Measurements from ENCODE around the gene ALDH3A1.
A peak's percentile ranks its signal among the peaks of the same experiment; 100 is the strongest.

The ALDH3A1 gene

DNA sequence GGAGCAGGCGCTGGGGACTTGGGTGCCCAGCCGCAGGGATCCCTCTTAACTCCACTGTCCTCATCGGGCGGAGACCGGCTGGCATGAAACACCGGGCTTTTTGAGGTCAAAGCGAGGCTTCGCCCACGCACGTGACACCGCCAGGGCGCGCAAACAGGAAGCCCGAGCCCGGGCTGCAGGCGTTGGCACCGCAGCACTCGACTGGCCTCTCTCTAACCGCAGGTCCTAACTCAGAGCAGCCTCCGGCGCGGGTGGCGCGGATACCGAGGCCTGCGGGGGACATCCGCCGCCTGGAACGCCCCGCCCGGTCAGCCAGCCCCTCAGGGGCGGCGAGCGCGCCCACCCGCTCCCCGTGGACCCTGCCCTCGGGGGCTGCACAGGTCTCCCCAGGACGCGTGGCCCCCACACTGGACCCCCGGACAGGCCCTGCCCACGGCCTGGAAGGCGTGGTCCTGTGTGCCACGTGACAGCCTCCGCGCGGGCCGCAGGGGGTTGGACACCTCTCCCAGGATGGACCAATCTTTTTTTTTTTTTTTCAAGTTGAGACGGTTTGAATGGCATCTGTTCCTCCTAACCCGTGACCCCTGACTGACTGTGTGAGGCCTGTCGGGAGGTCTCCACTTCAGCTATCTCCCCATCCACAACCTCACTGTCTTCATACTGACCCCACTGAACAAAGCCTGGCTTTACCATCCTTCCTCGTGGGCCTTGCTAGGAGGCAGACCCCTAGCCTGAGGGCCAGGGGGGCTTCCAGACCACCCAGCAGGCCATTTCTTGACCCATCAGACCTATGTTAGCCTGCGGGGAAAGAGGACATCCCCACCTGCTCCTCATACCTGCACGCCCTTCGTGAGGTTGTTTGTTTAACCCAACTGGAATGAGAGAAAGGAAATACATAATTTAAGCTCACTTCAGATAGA lies 23.3 kb downstream of the ALDH3A1 start:
- TF ChIP-seq, protein P1, sequence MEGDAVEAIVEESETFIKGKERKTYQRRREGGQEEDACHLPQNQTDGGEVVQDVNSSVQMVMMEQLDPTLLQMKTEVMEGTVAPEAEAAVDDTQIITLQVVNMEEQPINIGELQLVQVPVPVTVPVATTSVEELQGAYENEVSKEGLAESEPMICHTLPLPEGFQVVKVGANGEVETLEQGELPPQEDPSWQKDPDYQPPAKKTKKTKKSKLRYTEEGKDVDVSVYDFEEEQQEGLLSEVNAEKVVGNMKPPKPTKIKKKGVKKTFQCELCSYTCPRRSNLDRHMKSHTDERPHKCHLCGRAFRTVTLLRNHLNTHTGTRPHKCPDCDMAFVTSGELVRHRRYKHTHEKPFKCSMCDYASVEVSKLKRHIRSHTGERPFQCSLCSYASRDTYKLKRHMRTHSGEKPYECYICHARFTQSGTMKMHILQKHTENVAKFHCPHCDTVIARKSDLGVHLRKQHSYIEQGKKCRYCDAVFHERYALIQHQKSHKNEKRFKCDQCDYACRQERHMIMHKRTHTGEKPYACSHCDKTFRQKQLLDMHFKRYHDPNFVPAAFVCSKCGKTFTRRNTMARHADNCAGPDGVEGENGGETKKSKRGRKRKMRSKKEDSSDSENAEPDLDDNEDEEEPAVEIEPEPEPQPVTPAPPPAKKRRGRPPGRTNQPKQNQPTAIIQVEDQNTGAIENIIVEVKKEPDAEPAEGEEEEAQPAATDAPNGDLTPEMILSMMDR (conservative IDR thresholded peaks at IDR 0.05; ENCODE audit: low read depth): no peak
- peak overlapping the region; percentile 100 for H3K27ac ChIP-seq
- CTCF ChIA-PET: interaction anchor here (0.6 kb wide), 2 partner anchors 108 to 278 kb away, joined by 3 to 6 read pairs; no protein-coding TSS in a partner anchor
- POLR2A ChIA-PET (ENCODE audit: low non-redundant PET): interaction anchor here (0.6 kb wide), 1 partner anchor 29 kb away, joined by 3 read pairs; no protein-coding TSS in a partner anchor
- peak; percentile 82 for DNase-seq (ENCODE audit: low spot score)

DNA sequence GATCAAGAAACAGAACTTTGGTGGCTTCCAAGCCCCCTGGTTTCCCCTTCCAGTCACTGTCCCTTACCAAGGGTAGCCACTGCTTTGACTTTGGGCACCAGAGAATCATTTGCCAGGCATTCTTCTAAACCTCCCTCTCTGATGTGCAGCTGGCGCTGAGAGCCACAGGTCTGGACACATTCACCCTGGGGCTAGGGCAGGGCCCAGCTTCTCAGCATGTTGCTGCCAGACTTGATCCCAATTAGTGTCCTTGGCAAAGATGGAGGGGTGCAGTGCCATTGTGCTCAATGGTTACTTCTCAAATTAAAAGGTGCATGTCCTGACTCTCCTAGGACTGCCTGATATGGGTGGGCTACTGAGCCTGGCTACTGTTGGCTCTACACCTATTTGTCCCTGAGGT lies 24.1 kb downstream of the ALDH3A1 start:
- peak overlapping the region; percentile 100 for H3K27ac ChIP-seq
- TF ChIP-seq, protein P1 (conservative IDR thresholded peaks at IDR 0.05; ENCODE audit: low read depth): no peak
- DNase-seq (ENCODE audit: low spot score): peak; percentile 89
- ChIA-PET POLR2A (ENCODE audit: low non-redundant PET) (interaction anchor here (0.6 kb wide), 1 partner anchor 29 kb away, joined by 3 read pairs; no protein-coding TSS in a partner anchor), CTCF (interaction anchor here (0.6 kb wide), 1 partner anchor 107 kb away, joined by 6 read pairs; no protein-coding TSS in a partner anchor)

DNA sequence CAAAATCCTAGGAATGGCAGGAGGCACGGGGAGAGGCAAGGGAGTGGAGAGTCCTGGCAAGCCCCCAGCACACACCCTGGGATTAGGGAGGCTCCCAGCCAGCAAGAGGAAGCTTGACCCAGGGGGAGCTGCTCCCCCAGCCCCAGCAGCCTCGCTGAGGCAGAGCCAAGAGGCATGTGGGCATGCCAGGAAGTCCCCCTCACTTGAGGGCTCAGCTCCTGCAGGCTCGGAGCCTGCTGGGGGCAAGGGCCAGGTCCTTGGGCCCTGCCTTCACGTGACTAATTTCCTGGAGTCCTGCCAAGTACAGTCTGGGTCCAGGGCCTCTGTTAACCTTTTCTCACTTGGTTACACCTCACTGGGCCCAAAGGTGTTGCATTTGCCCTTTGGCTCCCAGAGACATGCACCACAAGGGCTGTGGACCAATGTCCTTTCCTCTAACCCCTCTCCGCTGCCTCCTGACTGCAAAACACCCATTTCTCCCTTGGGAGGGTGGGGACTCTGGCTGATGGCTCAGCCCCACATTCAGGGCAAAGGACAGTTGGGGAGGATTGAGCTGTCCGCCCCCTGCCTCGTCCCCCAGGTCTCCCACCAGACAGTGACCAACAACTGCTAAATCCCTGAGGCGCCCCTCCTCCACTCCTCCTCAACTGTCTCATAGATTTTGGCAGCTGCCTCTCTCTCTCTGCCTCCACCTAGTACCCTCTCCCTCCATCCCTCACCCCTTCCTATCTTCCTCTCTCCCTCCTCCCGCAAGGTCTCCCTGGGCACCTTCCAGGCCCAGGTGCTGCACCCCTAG lies 27.3 kb downstream of the ALDH3A1 start:
- peak overlapping the region; percentile 98 for H3K27ac ChIP-seq
- TF ChIP-seq, protein P1 (conservative IDR thresholded peaks at IDR 0.05; ENCODE audit: low read depth): no peak
- ChIA-PET CTCF (interaction anchor here (0.7 to 2.0 kb wide), 3 partner anchors 24 to 198 kb away, joined by 3 to 6 read pairs (median 4); no protein-coding TSS in a partner anchor), POLR2A (ENCODE audit: low non-redundant PET) (interaction anchor here (1.1 kb wide), 1 partner anchor 32 kb away, joined by 5 read pairs; no protein-coding TSS in a partner anchor)
- DNase-seq (ENCODE audit: low spot score): no peak

- CTCF ChIA-PET: interaction anchor here (0.7 to 2.0 kb wide), 2 partner anchors 25 to 197 kb away, joined by 4 to 6 read pairs; no protein-coding TSS in a partner anchor
- peak overlapping the region; percentile 98 for H3K27ac ChIP-seq
- TF ChIP-seq, protein P1 (conservative IDR thresholded peaks at IDR 0.05; ENCODE audit: low read depth): no peak
- DNase-seq (ENCODE audit: low spot score): no peak
- POLR2A ChIA-PET (ENCODE audit: low non-redundant PET): interaction anchor here (1.1 kb wide), 1 partner anchor 32 kb away, joined by 5 read pairs; no protein-coding TSS in a partner anchor
Measured at GRCh38 chr17:19720210-19720475, 28.0 kb downstream of the ALDH3A1 start.

- H3K27ac ChIP-seq: peak overlapping the region; percentile 98
- peak; percentile 91 for DNase-seq (ENCODE audit: low spot score)
- POLR2A ChIA-PET (ENCODE audit: low non-redundant PET): interaction anchor here (0.7 to 1.1 kb wide), 2 partner anchors 33 to 41 kb away, joined by 3 to 5 read pairs; no protein-coding TSS in a partner anchor
Measured at GRCh38 chr17:19719355-19720209, 28.5 kb downstream of the ALDH3A1 start.

More at GRCh38 chr17:19719355-19720209, 28.5 kb downstream of the ALDH3A1 start:
- TF ChIP-seq, protein P1 (conservative IDR thresholded peaks at IDR 0.05; ENCODE audit: low read depth): no peak
- CTCF ChIA-PET: interaction anchor here (0.6 to 2.4 kb wide), 11 partner anchors 12 to 206 kb away, joined by 3 to 16 read pairs (median 6); partner anchors contain the start of gene ALDH3A1

All from RWPE1 (cell line).